ENCODE data around the gene PLA2G4C. TPM values are rescaled to one million over a fixed set of nuclear protein-coding genes. Genes with fewer than 3 reads are reported as not detected.

Gene PLA2G4C
- total RNA-seq, 1 donor: 4.3 TPM

- Histone ChIP-seq H4K20me1 (ENCODE audit: insufficient read depth, low read length) (no peaks in the 10 kb centered on the region), H3K36me3 (ENCODE audit: insufficient read depth, low read length) (no peaks in the 10 kb centered on the region), H3K79me2 (ENCODE audit: insufficient read depth, low read length) (no peaks in the 10 kb centered on the region), H3K4me3 (ENCODE audit: insufficient read depth, low read length) (no peak overlapping the region), H3K27me3 (ENCODE audit: insufficient read depth, low read length) (peaks cover 5% of the 10 kb centered on the region), H3K4me1 (ENCODE audit: insufficient read depth, low read length) (no peaks in the 10 kb centered on the region), H2AFZ (ENCODE audit: low read length) (no peak overlapping the region), H3K4me2 (ENCODE audit: insufficient read depth, low read length) (no peak overlapping the region), H3K27ac (ENCODE audit: low read depth, low read length) (no peak overlapping the region), H3K9me3 (ENCODE audit: low read depth, low read length) (peaks cover 3% of the 10 kb centered on the region)
- no peak for TF ChIP-seq CTCF (IDR thresholded peaks at IDR 0.05; ENCODE audit: extremely low read depth, low read depth, low read length)
- no peak for DNase-seq (ENCODE audit: insufficient read length, low spot score, missing footprints)
These were observed 77.0 kb downstream of the PLA2G4C start for GRCh38 chr19:48033604-48034003.

GRCh38 chr19:48030073-48030472, 80.5 kb downstream of the PLA2G4C start:
- no peak overlapping the region for H3K4me2 ChIP-seq (ENCODE audit: insufficient read depth, low read length)
- H3K36me3 ChIP-seq (ENCODE audit: insufficient read depth, low read length): no peaks in the 10 kb centered on the region
- no peak overlapping the region for H2AFZ ChIP-seq (ENCODE audit: low read length)
- H3K9me3 ChIP-seq (ENCODE audit: low read depth, low read length): no peaks in the 10 kb centered on the region
- H4K20me1 ChIP-seq (ENCODE audit: insufficient read depth, low read length): no peaks in the 10 kb centered on the region
- TF ChIP-seq CTCF (IDR thresholded peaks at IDR 0.05; ENCODE audit: extremely low read depth, low read depth, low read length): no peak
- H3K4me1 ChIP-seq (ENCODE audit: insufficient read depth, low read length): no peaks in the 10 kb centered on the region
- no peaks in the 10 kb centered on the region for H3K79me2 ChIP-seq (ENCODE audit: insufficient read depth, low read length)
- DNase-seq (ENCODE audit: insufficient read length, low spot score, missing footprints): peak; percentile 77
- H3K27me3 ChIP-seq (ENCODE audit: insufficient read depth, low read length): peaks cover 5% of the 10 kb centered on the region
- no peak overlapping the region for H3K27ac ChIP-seq (ENCODE audit: low read depth, low read length)
- no peak overlapping the region for H3K4me3 ChIP-seq (ENCODE audit: insufficient read depth, low read length)

- Histone ChIP-seq H3K27ac (ENCODE audit: low read depth, low read length) (no peak overlapping the region), H3K9me3 (ENCODE audit: low read depth, low read length) (no peaks in the 10 kb centered on the region), H3K79me2 (ENCODE audit: insufficient read depth, low read length) (no peaks in the 10 kb centered on the region), H3K4me2 (ENCODE audit: insufficient read depth, low read length) (no peak overlapping the region), H3K4me3 (ENCODE audit: insufficient read depth, low read length) (no peak overlapping the region), H3K27me3 (ENCODE audit: insufficient read depth, low read length) (peaks cover 5% of the 10 kb centered on the region), H3K36me3 (ENCODE audit: insufficient read depth, low read length) (no peaks in the 10 kb centered on the region), H3K4me1 (ENCODE audit: insufficient read depth, low read length) (no peaks in the 10 kb centered on the region), H2AFZ (ENCODE audit: low read length) (no peak overlapping the region), H4K20me1 (ENCODE audit: insufficient read depth, low read length) (no peaks in the 10 kb centered on the region)
- TF ChIP-seq CTCF (IDR thresholded peaks at IDR 0.05; ENCODE audit: extremely low read depth, low read depth, low read length): no peak
- no peak for DNase-seq (ENCODE audit: insufficient read length, low spot score, missing footprints)
These were observed 81.2 kb downstream of the PLA2G4C start for GRCh38 chr19:48029431-48029830.

- H3K79me2 ChIP-seq (ENCODE audit: insufficient read depth, low read length): no peaks in the 10 kb centered on the region
- H2AFZ ChIP-seq (ENCODE audit: low read length): no peak overlapping the region
- H3K4me3 ChIP-seq (ENCODE audit: insufficient read depth, low read length): no peak overlapping the region
- no peaks in the 10 kb centered on the region for H3K4me1 ChIP-seq (ENCODE audit: insufficient read depth, low read length)
- no peaks in the 10 kb centered on the region for H3K36me3 ChIP-seq (ENCODE audit: insufficient read depth, low read length)
- H3K4me2 ChIP-seq (ENCODE audit: insufficient read depth, low read length): no peak overlapping the region
- H3K27ac ChIP-seq (ENCODE audit: low read depth, low read length): no peak overlapping the region
- peaks cover 5% of the 10 kb centered on the region for H3K27me3 ChIP-seq (ENCODE audit: insufficient read depth, low read length)
- no peak for TF ChIP-seq CTCF (IDR thresholded peaks at IDR 0.05; ENCODE audit: extremely low read depth, low read depth, low read length)
- no peaks in the 10 kb centered on the region for H4K20me1 ChIP-seq (ENCODE audit: insufficient read depth, low read length)
- no peak for DNase-seq (ENCODE audit: insufficient read length, low spot score, missing footprints)
- H3K9me3 ChIP-seq (ENCODE audit: low read depth, low read length): no peaks in the 10 kb centered on the region
These were observed 85.1 kb downstream of the PLA2G4C start for GRCh38 chr19:48025480-48025879.

Measured in osteoblast (primary cell).